ENCODE data around the gene MTUS2. TPM values are rescaled to one million over a fixed set of nuclear protein-coding genes. Genes with fewer than 3 reads are reported as not detected.

MTUS2 gene
- total RNA-seq, 4 donors from 2014 or later, result 0.16 to 0.75 (median 0.24) TPM

DNA sequence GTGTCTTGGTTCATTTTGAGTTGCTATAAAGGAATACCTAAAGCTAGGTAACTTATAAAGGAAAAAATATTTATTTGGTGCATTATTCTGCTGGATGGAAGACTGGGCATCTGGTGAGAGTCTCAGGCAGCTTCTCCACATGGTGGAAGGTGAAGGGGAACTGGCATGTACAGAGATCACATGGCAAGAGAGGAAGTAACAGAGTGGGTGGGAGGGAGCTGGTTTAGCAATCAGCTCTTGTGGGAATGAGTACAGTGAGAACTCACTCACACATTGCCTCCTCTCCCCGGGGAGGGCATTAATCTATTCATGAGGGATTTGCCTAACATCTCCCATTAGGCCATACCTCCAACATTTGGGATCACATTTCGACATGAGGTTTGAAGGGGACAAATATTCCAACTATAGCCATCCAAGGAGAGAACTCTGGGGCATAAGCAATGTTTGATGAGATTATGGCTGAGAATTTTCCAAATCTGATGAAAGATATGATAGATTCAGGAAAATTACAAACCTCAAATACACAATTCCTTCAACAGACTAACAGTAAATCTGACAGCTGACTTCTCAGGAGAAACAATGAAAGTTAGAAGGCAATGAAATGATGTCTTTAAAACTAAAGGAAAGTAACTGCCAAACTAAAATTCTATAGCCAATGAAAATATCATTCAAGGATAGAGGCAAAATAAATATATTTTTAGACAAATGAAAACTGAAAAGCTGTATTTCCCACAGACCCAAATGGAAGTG is 52.5 kb downstream of the MTUS2 start:
- no peak overlapping the region for H3K27ac ChIP-seq
- intact Hi-C loops (cut with DNase I; ENCODE audit: low total_unique reads), result no loop called here
- H3K4me1 ChIP-seq, result no peaks in the 10 kb centered on the region
- H3K36me3 ChIP-seq, result no peaks in the 10 kb centered on the region
- WGBS, 2 donors (ENCODE audit: low coverage in 1 of 2), result 54 to 61% methylated on average over 2 of the region's 2 CpGs
- H3K27me3 ChIP-seq, result no peaks in the 10 kb centered on the region
- H3K9me3 ChIP-seq, result peaks cover 0 to 8% of the 10 kb centered on the region in 2 donors
- in situ Hi-C loops (cut with MboI; ENCODE audit: low pct_ligation_motif_present in 1 of 4, low pct_unique_long_range_greater_than_20kb in 1 of 4, low sequenced_read_pairs in 3 of 4), result no loop called here
- no peak for DNase-seq
- TF ChIP-seq EP300 (IDR thresholded peaks at IDR 0.05; ENCODE audit: low read depth) (no peak), POLR2A (IDR thresholded peaks at IDR 0.05) (no peak), POLR2AphosphoS5 (IDR thresholded peaks at IDR 0.05) (no peak)
- TF ChIP-seq, protein P1, sequence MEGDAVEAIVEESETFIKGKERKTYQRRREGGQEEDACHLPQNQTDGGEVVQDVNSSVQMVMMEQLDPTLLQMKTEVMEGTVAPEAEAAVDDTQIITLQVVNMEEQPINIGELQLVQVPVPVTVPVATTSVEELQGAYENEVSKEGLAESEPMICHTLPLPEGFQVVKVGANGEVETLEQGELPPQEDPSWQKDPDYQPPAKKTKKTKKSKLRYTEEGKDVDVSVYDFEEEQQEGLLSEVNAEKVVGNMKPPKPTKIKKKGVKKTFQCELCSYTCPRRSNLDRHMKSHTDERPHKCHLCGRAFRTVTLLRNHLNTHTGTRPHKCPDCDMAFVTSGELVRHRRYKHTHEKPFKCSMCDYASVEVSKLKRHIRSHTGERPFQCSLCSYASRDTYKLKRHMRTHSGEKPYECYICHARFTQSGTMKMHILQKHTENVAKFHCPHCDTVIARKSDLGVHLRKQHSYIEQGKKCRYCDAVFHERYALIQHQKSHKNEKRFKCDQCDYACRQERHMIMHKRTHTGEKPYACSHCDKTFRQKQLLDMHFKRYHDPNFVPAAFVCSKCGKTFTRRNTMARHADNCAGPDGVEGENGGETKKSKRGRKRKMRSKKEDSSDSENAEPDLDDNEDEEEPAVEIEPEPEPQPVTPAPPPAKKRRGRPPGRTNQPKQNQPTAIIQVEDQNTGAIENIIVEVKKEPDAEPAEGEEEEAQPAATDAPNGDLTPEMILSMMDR (IDR thresholded peaks at IDR 0.05), result no peak
- H3K4me3 ChIP-seq, result no peak overlapping the region

DNA sequence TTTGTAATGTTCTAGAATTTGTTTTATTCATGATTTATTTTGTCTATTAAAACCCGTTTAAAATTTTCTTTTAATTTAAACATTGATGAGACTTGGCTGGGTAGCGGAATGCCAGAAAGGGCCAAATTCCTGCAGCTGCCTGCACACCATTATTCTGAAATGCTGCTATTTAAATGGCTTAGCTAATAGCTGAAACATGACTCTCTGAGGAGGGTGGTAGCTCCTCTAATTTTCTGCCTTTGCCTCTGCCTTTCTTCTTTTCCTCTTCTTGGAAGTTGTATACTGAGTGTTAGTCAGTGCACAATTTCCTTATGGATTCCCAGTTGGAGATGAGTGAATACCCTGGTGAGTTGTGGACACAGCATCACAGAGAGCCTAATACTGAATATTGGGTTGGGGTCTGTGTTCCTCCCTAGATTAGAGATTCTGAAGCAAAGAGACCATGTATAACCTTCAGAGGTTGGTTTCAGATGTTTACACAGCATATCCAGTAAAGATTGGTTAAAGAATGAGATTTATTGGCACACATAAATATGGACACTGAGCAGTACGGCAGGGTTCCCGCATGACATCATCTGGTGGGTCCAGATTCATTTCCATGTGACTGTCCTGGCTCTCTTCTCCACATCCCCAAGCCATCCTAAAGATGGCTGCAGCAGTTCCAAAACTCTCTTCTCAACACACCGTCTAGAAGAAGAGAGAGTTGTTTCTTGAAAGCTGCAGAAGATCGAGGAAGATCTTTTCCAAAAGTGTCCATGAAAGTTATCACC is 55.9 kb downstream of the MTUS2 start:
- H3K27ac ChIP-seq, result no peak overlapping the region
- H3K36me3 ChIP-seq, result no peaks in the 10 kb centered on the region
- peaks cover 0 to 8% of the 10 kb centered on the region in 2 donors for H3K9me3 ChIP-seq
- in situ Hi-C loops (cut with MboI; ENCODE audit: low pct_ligation_motif_present in 1 of 4, low pct_unique_long_range_greater_than_20kb in 1 of 4, low sequenced_read_pairs in 3 of 4), result no loop called here
- no peak for DNase-seq
- no peaks in the 10 kb centered on the region for H3K27me3 ChIP-seq
- H3K4me1 ChIP-seq, result no peaks in the 10 kb centered on the region
- no peak overlapping the region for H3K4me3 ChIP-seq
- 76 to 87% methylated on average over 3 to 6 of the region's 6 CpGs for WGBS, 2 donors (ENCODE audit: low coverage in 1 of 2)
- intact Hi-C loops (cut with DNase I; ENCODE audit: low total_unique reads), result loop anchor here (2.0 kb wide), 1 partner anchor 23 kb away; no protein-coding TSS in a partner anchor
- no peak for TF ChIP-seq POLR2A (IDR thresholded peaks at IDR 0.05)
- TF ChIP-seq, protein P1 (IDR thresholded peaks at IDR 0.05), result no peak

DNA sequence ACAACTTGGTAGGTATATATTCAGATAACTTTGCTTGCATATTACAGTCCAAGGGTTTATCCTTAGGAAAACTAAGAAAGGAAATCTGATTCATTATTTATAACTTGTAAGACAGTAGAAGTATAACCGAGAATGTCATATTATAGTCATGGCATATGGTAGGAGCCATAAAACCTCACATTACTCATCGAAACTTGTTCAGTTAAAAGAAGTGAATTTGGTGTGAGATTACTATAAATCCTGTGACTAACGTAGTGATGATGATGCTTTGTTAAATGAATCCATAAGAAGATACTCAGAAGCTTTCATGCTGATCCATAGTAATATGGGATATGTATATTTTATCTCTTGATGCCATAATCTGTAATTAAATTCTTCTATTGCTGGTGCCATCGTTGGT is 57.3 kb downstream of the MTUS2 start:
- WGBS, 2 donors (ENCODE audit: low coverage in 1 of 2), result 65% methylated on average over 4 of the region's 4 CpGs
- in situ Hi-C loops (cut with MboI; ENCODE audit: low pct_ligation_motif_present in 1 of 4, low pct_unique_long_range_greater_than_20kb in 1 of 4, low sequenced_read_pairs in 3 of 4), result no loop called here
- TF ChIP-seq, protein P1 (IDR thresholded peaks at IDR 0.05), result no peak
- TF ChIP-seq POLR2AphosphoS5 (IDR thresholded peaks at IDR 0.05) (no peak), POLR2A (IDR thresholded peaks at IDR 0.05) (no peak), EP300 (IDR thresholded peaks at IDR 0.05; ENCODE audit: low read depth) (no peak)

DNA sequence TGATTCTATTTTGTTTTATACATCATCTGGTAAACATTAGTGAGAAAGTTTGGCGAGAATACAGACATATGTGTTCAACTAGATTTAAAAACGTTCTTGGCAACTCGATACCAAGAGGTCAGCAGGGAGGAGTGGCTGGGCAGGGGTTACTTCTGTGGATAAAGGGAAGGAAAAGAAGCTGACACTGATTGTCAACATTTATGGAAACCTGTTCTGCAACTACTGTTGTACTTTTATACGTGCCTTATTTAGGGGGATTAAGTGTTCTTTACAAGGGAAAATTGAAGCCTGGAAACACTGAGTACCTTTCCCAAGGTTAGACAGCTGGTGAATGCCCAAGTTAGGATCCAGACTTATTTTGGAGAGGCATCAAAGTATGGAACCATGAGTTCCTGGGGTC is 65.0 kb downstream of the MTUS2 start:
- Histone ChIP-seq H3K9me3 (no peaks in the 10 kb centered on the region), H3K4me1 (no peaks in the 10 kb centered on the region), H3K4me3 (no peak overlapping the region), H3K27me3 (no peaks in the 10 kb centered on the region), H3K36me3 (no peaks in the 10 kb centered on the region), H3K27ac (no peak overlapping the region)
- in situ Hi-C loops (cut with MboI; ENCODE audit: low pct_ligation_motif_present in 1 of 4, low pct_unique_long_range_greater_than_20kb in 1 of 4, low sequenced_read_pairs in 3 of 4), result no loop called here
- no peak for DNase-seq
- no peak for TF ChIP-seq EP300 (IDR thresholded peaks at IDR 0.05; ENCODE audit: low read depth)
- TF ChIP-seq, protein P1 (IDR thresholded peaks at IDR 0.05), result no peak
- no peak for TF ChIP-seq POLR2A (IDR thresholded peaks at IDR 0.05)
- no peak for TF ChIP-seq POLR2AphosphoS5 (IDR thresholded peaks at IDR 0.05)
- 30 to 41% methylated on average over 4 of the region's 4 CpGs for WGBS, 2 donors (ENCODE audit: low coverage in 1 of 2)
- intact Hi-C loops (cut with DNase I; ENCODE audit: low total_unique reads), result no loop called here

More for the DNA sequence above, 57.3 kb downstream of the MTUS2 start:
- no peak for DNase-seq
- no peak overlapping the region for H3K27ac ChIP-seq
- H3K9me3 ChIP-seq, result peaks cover 0 to 6% of the 10 kb centered on the region in 2 donors
- no peak overlapping the region for H3K4me3 ChIP-seq
- intact Hi-C loops (cut with DNase I; ENCODE audit: low total_unique reads), result loop anchor here (2.0 kb wide), 1 partner anchor 25 kb away; no protein-coding TSS in a partner anchor
- H3K36me3 ChIP-seq, result no peaks in the 10 kb centered on the region
- H3K4me1 ChIP-seq, result no peaks in the 10 kb centered on the region
- H3K27me3 ChIP-seq, result no peaks in the 10 kb centered on the region
